Mesothelial cell of epicardium (in vitro differentiated cells): ENCODE measurements around the gene YIPF2. TPM values are rescaled to one million over a fixed set of nuclear protein-coding genes. Genes with fewer than 3 reads are reported as not detected.

Experiments used
- DNase-seq, 2 experiments: peaks; one replicate each; pipeline ENCODE4 v3.0.0; 2021; ENCODE audit warnings: low spot score in 2 of 2; ENCODE audit not compliant: unreplicated experiment in 2 of 2
- H3K27ac Mint-ChIP-seq: 2 replicates; pipeline ENCODE4 v1.8.0; 2021; ENCODE audit warnings: mixed read lengths
- H3K27me3 Mint-ChIP-seq: 2 replicates; pipeline ENCODE4 v1.8.0; 2021; ENCODE audit warnings: low read depth, mixed read lengths
- H3K36me3 Mint-ChIP-seq: 2 replicates; pipeline ENCODE4 v1.8.0; 2021; ENCODE audit warnings: mixed read lengths
- H3K4me1 Mint-ChIP-seq: 2 replicates; pipeline ENCODE4 v1.8.0; 2021; ENCODE audit warnings: mixed read lengths
- H3K4me3 Mint-ChIP-seq: 2 replicates; pipeline ENCODE4 v1.8.0; 2021; ENCODE audit warnings: mild to moderate bottlenecking, moderate library complexity, mixed read lengths
- H3K9me3 Mint-ChIP-seq: 2 replicates; pipeline ENCODE4 v1.8.0; 2021; ENCODE audit warnings: mixed read lengths
- total RNA-seq: library from RNA; stranded (reverse); gene quantifications from 3 replicates; pipeline ENCODE4 v1.2.1, GENCODE V29; 2021
- TF ChIP-seq, protein P1 (sequence below): fragments of 200-600 bp; sonication (generic); IDR thresholded peaks from one replicate; pipeline ENCODE4 v1.5.0; 2021; ENCODE audit warnings: antibody characterized with exemption; ENCODE audit not compliant: unreplicated experiment

Gene YIPF2
- total RNA-seq, 1 donor from 2014 or later = 62.8 TPM

DNA sequence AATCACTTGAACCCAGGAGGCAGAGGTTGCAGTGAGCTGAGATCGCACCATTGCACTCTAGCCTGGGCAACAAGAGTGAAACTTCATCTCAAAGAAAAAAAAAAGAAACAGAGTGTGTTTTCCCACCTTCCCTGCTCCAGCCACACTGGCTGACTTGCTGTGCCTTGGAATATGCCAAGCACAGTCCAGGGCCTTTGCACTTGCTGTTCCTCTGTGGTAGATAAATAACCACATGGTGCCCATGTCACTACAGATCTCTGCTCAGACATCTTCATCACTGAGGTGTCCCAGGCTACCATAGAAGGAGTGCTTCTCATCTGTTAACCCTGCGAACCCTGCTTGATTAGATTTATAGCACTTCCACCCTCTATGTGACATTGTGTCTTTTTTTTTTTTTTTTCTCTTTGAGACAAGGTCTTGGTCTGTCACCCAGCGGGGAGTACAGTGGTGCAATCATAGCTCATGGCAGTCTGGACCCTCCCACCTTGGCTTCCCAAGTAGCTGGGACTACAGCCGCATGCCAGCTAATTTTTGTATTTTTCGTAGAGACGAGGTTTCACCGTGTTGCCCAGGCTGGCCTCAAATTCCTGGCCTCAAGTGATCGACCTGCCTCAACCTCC, 42.8 kb upstream of the YIPF2 start:
- Mint-ChIP-seq H3K27me3 (no peaks in the 10 kb centered on the region), H3K4me1 (peaks cover 24% of the 10 kb centered on the region), H3K36me3 (peaks cover 7% of the 10 kb centered on the region), H3K9me3 (no peaks in the 10 kb centered on the region), H3K27ac (no peak overlapping the region), H3K4me3 (no peak overlapping the region)
- TF ChIP-seq, protein P1, sequence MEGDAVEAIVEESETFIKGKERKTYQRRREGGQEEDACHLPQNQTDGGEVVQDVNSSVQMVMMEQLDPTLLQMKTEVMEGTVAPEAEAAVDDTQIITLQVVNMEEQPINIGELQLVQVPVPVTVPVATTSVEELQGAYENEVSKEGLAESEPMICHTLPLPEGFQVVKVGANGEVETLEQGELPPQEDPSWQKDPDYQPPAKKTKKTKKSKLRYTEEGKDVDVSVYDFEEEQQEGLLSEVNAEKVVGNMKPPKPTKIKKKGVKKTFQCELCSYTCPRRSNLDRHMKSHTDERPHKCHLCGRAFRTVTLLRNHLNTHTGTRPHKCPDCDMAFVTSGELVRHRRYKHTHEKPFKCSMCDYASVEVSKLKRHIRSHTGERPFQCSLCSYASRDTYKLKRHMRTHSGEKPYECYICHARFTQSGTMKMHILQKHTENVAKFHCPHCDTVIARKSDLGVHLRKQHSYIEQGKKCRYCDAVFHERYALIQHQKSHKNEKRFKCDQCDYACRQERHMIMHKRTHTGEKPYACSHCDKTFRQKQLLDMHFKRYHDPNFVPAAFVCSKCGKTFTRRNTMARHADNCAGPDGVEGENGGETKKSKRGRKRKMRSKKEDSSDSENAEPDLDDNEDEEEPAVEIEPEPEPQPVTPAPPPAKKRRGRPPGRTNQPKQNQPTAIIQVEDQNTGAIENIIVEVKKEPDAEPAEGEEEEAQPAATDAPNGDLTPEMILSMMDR = no peak
- DNase-seq = no peak

DNA sequence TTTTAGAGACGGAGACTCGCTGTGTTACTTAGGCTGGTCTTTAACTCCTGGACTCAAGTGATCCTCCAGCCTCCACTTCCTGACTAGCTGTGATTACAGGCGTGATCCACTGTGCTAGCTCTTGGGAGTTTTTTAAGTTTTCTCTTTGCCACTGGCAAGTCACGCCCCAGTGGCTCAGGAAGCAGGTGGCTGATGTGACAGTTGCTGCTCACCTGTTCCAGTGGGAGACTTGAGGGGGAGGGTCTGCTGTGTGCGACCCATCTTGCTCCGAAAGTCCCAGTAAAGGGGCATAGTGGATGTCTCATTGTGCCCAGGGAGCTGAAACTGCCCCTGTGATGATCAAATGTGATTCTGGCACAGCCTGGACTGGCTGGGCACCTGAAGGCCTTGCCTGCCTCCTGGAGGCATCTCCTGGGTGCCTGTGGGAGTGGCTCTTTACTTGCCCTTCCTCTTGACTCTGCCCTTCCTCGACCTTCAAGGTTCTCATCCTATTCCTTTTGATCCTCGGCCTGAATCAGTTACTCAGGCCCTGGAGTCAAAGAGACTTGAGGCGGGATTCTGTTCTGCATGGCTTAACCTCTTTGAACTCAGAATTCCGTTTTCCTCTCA, 40.2 kb upstream of the YIPF2 start:
- H3K4me3 Mint-ChIP-seq = no peak overlapping the region
- peaks cover 19% of the 10 kb centered on the region for H3K4me1 Mint-ChIP-seq

DNA sequence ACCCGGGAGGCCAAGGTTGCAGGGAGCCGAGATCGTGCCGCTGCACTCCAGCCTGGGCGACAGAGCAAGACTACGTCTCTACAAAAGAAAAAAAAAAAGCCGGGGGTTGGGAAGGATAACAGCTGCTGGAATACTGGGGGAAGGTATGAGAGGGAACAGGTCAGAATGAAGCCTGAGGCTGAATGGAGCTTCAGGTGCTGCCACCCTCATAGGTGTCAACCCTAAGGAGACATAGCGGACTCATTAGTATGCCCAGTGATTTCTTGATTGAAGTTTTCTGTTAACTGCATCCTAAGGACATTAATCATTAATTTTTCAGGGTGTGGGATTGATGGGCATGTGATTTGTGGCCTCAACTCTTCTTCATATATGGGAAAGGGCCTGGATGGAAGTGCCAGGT, 38.4 kb upstream of the YIPF2 start:
- H3K4me3 Mint-ChIP-seq = no peak overlapping the region
- no peaks in the 10 kb centered on the region for H3K9me3 Mint-ChIP-seq
- H3K27ac Mint-ChIP-seq = peak overlapping the region; percentile 69
- TF ChIP-seq, protein P1 = no peak
- no peaks in the 10 kb centered on the region for H3K27me3 Mint-ChIP-seq
- DNase-seq = no peak
- peaks cover 2% of the 10 kb centered on the region for H3K36me3 Mint-ChIP-seq
- peaks cover 32% of the 10 kb centered on the region for H3K4me1 Mint-ChIP-seq

More for the DNA sequence above, 40.2 kb upstream of the YIPF2 start:
- Mint-ChIP-seq H3K27ac (peak overlapping the region; percentile 30), H3K36me3 (peaks cover 5% of the 10 kb centered on the region), H3K9me3 (no peaks in the 10 kb centered on the region), H3K27me3 (no peaks in the 10 kb centered on the region)
- TF ChIP-seq, protein P1 = no peak
- DNase-seq = no peak

DNA sequence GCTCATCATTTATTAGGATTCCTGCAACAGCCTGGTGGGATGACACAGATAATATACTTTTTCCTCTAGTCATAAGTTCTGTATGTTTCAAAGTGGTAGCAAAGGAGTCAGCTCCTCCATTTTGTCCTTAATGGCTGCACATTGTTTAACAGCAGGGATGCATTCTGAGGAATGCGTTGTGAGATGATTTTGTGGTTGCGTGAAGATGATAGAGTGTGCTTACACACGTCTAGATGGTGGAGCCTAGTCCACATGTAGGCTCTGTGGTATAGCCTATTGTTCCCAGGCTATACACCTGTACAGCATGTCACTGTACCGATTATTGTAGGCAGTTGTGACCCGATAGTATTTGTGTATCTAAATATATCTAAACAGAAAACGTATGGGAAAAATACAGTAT, 37.0 kb upstream of the YIPF2 start:
- DNase-seq = no peak
- Mint-ChIP-seq H3K4me1 (peaks cover 32% of the 10 kb centered on the region), H3K36me3 (peaks cover 2% of the 10 kb centered on the region), H3K4me3 (no peak overlapping the region), H3K9me3 (no peaks in the 10 kb centered on the region), H3K27ac (peak overlapping the region; percentile 71), H3K27me3 (no peaks in the 10 kb centered on the region)
- TF ChIP-seq, protein P1 = no peak

DNA sequence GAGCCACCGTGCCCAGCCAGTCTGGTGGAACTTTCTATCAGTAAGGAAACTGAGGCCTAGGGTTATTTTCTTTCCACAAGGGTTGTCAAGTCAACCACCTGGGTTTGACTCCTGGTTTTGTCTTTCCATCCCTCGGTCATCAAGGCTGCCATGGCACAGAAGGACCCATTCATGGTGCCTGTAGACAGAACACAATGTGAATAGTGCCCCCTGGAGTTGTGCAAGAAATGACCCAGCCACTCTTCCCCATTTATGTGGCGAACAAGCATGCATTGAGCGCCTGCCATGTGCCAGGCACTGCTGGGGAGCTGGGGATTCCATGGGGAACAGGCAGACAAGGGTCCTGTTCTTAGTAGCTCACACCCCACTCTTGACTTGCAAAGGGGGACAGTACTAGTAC, 36.5 kb upstream of the YIPF2 start:
- Mint-ChIP-seq H3K4me3 (no peak overlapping the region), H3K27me3 (no peaks in the 10 kb centered on the region), H3K4me1 (peaks cover 32% of the 10 kb centered on the region), H3K9me3 (no peaks in the 10 kb centered on the region), H3K27ac (peak overlapping the region; percentile 21), H3K36me3 (peaks cover 2% of the 10 kb centered on the region)
- DNase-seq = no peak
- TF ChIP-seq, protein P1 = peak; percentile 13
